A673 (cell line): ENCODE measurements around the gene BCR.

ENCODE experiments used
- CTCF ChIP-seq: fragments of 300-800, 200-600 bp; sonication (generic); conservative IDR thresholded peaks from 2 replicates; pipeline ENCODE4 v1.5.1; 2017; ENCODE audit warnings: low read depth, mild to moderate bottlenecking, antibody characterized with exemption, low read length, moderate library complexity, mixed read lengths
- EZH2 ChIP-seq: fragments of 200-600 bp; sonication (generic); IDR thresholded peaks from 2 replicates; pipeline ENCODE4 v1.6.1; 2017; ENCODE audit warnings: borderline replicate concordance, low read depth, mild to moderate bottlenecking, mixed read lengths, antibody characterized with exemption, low read length; ENCODE audit not compliant: poor library complexity, severe bottlenecking

- TF ChIP-seq CTCF: no peak
- TF ChIP-seq EZH2: no peak
Measured at GRCh38 chr22:23245799-23246136, 65.5 kb downstream of the BCR start.
